GM19395 (cell line): Measurements from ENCODE around the gene MT1E.
"Not testable (repeated sequence)": the region's sequence is repeated elsewhere in the genome, so short reads cannot be mapped to it uniquely, and the experiment has no call there.

Source experiments
- ATAC-seq: cut with Tn5 transposase; IDR thresholded peaks from one replicate; pipeline ENCODE4 v1.9.1; 2021; ENCODE audit warnings: mild to moderate bottlenecking, moderate library complexity; ENCODE audit not compliant: unreplicated experiment

MT1E gene

DNA sequence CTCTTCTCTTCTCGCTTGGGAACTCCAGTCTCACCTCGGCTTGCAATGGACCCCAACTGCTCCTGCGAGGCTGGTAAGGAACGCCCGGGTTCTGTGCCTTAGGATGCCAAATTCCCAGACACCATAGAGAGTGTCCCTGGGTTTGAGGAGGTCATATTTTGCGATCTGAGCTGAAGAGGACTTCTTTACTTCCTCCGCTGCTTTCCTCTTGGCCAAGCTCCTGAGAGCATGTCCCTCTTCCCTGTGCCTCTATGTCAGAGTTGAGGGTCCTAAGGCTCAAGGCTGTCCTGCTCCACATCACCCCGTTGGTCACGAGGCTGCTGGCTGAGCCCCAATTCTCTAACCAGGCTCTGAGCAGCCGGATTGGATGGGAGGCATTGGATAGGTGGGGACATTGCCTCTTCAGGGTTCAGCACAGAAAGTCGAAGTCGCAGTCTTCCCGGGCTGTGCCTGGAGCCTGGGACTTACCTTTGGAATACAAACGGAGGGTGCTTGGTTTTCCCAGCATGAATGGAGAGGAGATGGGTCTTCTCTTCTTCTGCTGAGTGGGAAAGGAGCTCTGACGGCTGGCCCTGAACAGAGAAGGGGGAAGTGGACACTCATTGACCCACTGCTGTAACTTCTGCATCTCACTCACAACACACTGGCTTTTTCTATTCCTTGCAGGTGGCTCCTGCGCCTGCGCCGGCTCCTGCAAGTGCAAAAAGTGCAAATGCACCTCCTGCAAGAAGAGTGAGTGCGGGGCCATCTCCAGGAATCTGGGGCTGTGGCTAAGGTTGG, 44.4 kb downstream of the MT1E start:
- no peak for ATAC-seq

DNA sequence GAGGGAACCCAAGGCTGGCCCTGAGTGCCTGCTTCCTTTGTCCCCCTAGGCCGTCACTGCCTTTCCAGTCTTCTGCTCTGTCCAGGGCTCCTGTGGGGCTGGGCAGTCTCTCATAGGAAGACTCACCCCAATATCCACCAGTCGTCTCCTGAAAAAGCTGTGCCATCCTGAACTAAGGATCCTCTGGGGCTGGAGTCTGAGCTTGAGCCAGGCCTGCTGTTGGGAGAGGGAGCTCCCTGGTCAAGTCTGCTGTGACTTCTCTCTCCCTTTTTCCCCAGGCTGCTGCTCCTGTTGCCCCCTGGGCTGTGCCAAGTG, 45.0 kb downstream of the MT1E start:
- ATAC-seq: no peak

DNA sequence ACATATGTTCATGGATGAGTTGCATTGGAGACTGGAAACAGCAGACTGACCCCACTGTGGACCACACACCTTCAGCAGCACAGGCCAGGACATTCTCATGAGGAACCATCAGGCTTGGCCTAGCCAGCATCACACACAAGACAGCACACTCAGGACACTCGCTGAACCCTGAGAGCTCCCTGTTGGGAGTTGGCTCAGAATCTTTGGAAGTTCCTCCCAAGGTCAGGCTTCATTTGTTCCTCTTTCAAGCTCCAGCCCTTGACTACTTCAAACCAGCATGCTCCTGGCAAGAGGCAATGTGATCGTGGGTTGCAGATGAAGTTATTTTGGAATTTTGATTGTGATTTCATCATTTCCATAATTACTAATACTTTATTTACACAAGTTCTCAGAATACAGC, 46.1 kb downstream of the MT1E start:
- ATAC-seq: not testable (repeated sequence)

DNA sequence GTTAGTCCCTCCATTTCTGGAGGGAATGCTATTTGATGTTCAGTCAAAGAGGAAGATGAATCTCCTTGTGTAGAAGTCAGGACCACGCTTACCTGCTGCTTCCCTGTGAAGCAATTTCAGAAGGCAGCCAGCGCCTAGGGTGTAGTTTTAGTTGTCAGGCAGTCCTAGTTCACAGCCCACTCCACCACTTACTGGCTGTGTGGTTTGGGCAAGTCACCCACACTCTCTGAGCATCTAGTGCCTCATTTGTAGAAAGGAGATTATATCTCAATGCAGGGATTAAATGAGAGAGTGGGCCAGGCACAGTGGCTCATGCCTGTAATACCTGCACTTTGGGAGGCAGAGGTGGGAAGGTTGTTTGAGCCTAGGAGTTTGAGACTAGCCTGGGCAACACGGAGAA, 46.6 kb downstream of the MT1E start:
- not testable (repeated sequence) for ATAC-seq

DNA sequence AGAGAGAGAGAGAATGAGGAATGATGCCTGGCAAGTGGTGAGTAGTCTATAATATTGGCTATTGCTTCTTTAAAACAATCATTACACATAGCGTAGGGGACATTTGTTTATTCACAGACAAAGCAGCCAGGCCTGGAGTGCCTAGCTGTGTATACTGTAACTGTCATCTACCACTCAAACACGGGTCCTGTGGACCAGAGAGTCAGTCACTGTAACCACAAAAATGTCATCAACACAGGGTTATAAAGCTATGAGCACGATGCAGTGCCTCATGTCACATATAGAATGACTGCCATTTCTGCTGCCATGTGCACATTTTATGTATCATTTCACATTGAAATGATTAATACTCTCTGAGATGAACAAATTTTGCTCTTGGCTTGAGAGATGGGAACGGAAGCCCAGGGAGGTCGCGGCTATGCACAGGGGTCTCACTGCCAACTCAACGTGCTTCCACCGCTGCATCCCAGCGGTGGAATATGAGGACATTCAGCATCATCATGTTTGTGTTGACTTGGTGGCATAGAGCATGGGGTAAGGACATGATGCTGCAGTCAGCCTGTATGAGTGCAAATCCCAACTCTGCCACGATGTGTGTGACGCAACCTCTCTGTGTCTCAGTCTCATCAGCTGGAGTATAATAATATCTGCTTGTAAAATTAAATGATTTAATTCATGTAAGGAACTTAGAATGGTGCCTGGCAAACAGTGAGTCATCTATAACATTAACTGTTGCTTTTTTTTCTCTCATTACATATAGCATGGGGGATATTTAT, 47.4 kb downstream of the MT1E start:
- no peak for ATAC-seq

DNA sequence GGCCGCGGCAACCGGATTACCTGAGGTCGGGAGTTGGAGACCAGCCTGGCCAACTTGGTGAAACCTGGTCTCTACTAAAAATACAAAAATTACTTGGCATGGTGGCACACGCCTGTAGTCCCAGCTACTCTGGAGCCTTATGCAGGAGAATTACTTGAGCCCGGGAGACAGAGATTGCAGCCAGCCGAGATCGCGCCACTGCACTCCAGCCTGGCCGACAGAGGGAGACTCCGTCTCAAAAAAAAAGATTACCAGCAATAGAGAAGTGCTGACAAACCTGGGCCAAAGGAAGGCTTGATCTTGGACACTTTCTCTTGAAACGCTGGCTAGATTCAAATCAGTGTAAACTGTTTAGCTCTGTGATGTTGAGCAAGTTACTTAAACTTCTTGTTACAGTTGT, 48.3 kb downstream of the MT1E start:
- no peak for ATAC-seq

DNA sequence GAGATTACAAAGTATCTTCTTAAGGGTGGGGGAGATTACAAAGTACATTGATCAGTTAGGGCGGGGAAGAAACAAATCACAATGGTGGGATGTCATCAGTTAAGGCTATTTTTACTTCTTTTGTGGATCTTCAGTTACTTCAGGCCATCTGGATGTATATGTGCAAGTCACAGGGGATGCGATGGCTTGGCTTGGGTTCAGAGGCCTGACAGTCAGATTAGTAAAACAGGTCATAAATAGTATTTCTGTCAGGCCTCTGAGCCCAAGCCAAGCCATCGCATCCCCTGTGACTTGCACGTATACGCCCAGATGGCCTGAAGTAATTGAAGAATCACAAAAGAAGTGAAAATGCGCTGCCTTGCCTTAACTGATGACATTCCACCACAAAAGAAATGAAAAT, 49.0 kb downstream of the MT1E start:
- not testable (repeated sequence) for ATAC-seq

DNA sequence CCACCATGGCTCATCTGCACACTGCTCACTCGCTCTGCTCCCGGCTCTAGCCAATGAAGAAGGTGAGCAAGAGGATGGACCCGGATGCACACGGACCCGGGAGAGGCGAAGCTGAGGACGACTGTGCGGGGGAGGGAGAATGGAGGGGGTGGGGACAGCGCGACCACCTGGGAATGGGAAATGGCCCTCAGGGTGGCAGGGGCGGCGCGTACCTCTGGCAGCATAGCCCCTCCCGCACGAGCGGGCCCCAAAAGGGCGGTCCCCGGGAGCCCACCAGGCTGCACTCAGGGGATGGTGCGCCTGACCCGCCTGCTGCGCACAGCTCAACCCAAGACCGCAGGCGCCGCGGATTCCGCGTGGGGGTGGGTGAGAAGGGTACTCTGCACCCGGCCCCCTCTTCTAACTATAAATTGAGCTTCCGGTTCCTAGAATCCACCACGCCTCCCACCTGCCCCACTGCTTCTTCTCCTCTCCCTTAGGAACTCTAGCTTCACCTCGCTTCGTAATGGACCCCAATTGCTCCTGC, 50.2 kb downstream of the MT1E start:
- ATAC-seq: no peak
